Caco-2 (cell line): ENCODE measurements around the gene FAM193A. TPM values are rescaled to one million over a fixed set of nuclear protein-coding genes. Genes with fewer than 3 reads are reported as not detected.

ENCODE experiments used
- BruUV-seq: library from RNA; stranded (reverse); fragments of 400-500 nt; replicated peaks from 2 replicates; lab custom pipeline; 2021; lab: Mats Ljungman, UMichigan
- CTCF ChIA-PET: fragments of 300-600 bp; sonication (Branson Sonifier 250); formaldehyde crosslinking; loops from one replicate; lab custom pipeline; 2022; ENCODE audit warnings: antibody characterized with exemption; lab: Charles Lee
- POLR2A ChIA-PET: fragments of 300-600 bp; sonication (Branson Sonifier 250); formaldehyde crosslinking; loops from one replicate; lab custom pipeline; 2022; ENCODE audit warnings: antibody characterized with exemption; lab: Charles Lee
- DNase-seq, 2 experiments: peaks; one replicate each; pipeline versions ENCODE4 v3.0.0 to v3.0.0-alpha.2; 2020 to 2022
- H3K27me3 ChIP-seq: replicated peaks from 2 replicates; pipeline ENCODE4 v1.6.0; 2011; ENCODE audit warnings: low read length; ENCODE audit not compliant: control insufficient read depth, insufficient read depth
- H3K36me3 ChIP-seq: 2 replicates; pipeline ENCODE4 v1.5.1; 2011; ENCODE audit warnings: low read length; ENCODE audit not compliant: control insufficient read depth, insufficient read depth
- H3K4me1 ChIP-seq: fragments of 250-450 bp; sonication (Bioruptor Pico); 2 replicates; pipeline ENCODE4 v1.5.1; 2020; ENCODE audit warnings: mild to moderate bottlenecking
- H3K4me3 ChIP-seq: 2 replicates; pipeline ENCODE4 v1.5.1; 2011; ENCODE audit warnings: low read depth, mild to moderate bottlenecking, control low read depth, low read length
- H3K9me3 ChIP-seq: fragments of 250-450 bp; sonication (Bioruptor Pico); 2 replicates; pipeline ENCODE4 v1.5.1; 2020; ENCODE audit warnings: mild to moderate bottlenecking, moderate library complexity
- H3K27ac Mint-ChIP-seq: one replicate; pipeline ENCODE4 v1.8.0; 2022; ENCODE audit warnings: mixed read lengths; ENCODE audit not compliant: unreplicated experiment
- H3K27me3 Mint-ChIP-seq: one replicate; pipeline ENCODE4 v1.8.0; 2022; ENCODE audit warnings: mixed read lengths; ENCODE audit not compliant: insufficient read depth, unreplicated experiment
- H3K36me3 Mint-ChIP-seq: one replicate; pipeline ENCODE4 v1.8.0; 2022; ENCODE audit warnings: mild to moderate bottlenecking, mixed read lengths; ENCODE audit not compliant: insufficient read depth, unreplicated experiment
- H3K4me1 Mint-ChIP-seq: one replicate; pipeline ENCODE4 v1.8.0; 2022; ENCODE audit warnings: low read depth, mixed read lengths; ENCODE audit not compliant: unreplicated experiment
- H3K4me3 Mint-ChIP-seq: one replicate; pipeline ENCODE4 v1.8.0; 2022; ENCODE audit warnings: mild to moderate bottlenecking, moderate library complexity, mixed read lengths; ENCODE audit not compliant: unreplicated experiment
- H3K9me3 Mint-ChIP-seq: one replicate; pipeline ENCODE4 v1.8.0; 2022; ENCODE audit warnings: mixed read lengths; ENCODE audit not compliant: unreplicated experiment
- intact Hi-C: fragments of 100-400 bp; cut with micrococcal nuclease; formaldehyde crosslinking; loops from one replicate; pipeline ENCODE4 v1.10.0; 2022; ENCODE audit not compliant: unreplicated experiment
- total RNA-seq: library from RNA; stranded (reverse); gene quantifications from 2 replicates; pipeline ENCODE4 v1.2.3, GENCODE V29; 2022
- TF ChIP-seq, protein P1 (sequence below), 2 experiments: fragments of 200-600 bp in 1 of 2; IDR thresholded peaks; 1 replicate in 1 of 2; 2 replicates in 1 of 2; pipeline versions ENCODE4 v1.5.1 to v1.8.0; 2011 to 2022; ENCODE audit warnings: antibody characterized with exemption in 1 of 2, control low read depth in 1 of 2, inconsistent platforms in 1 of 2, low read depth in 1 of 2, low read length in 1 of 2, mild to moderate bottlenecking in 1 of 2, moderate library complexity in 1 of 2; ENCODE audit not compliant: insufficient read depth in 1 of 2, severe bottlenecking in 1 of 2, unreplicated experiment in 1 of 2

The FAM193A gene
- total RNA-seq, 1 experiment from 2014 or later: 28.7 TPM

DNA sequence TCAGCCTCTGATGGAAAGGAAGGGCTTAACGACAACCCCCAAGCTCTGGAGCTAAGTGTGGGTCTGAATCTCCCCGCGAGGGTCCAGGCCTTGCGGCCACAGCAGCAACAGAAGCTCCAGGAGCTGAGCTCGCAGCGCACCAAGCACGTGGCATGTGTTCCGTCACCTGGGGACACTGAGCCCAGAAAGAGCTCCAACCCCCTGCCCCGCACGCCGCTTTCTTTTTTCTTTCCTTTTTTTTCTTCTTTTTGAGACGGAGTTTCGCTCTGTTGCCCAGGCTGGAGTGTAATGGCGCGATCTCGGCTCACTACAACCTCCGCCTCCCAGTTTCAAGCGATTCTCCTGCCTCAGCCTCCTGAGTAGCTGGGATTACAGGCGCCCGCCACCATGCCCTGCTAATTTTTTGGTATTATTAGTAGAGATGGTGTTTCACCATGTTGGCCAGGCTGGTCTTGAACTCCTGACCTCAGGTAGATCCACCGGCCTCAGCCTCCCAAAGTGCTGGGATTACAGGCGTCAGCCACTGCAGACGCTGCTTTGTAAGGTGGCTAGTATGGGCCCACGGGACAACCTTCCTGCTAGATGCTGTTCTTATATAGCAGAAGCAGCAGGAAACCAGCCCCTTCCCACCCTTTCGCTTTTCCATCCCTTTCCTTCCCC is 220.4 kb downstream of the FAM193A start:
- ChIA-PET POLR2A (no interaction called here), CTCF (no interaction called here)
- no peak overlapping the region for H3K27ac Mint-ChIP-seq
- H3K4me1 Mint-ChIP-seq: peaks cover 15% of the 10 kb centered on the region
- H3K27me3 Mint-ChIP-seq: no peaks in the 10 kb centered on the region
- peak overlapping the region; percentile 74 for H3K4me3 Mint-ChIP-seq
- TF ChIP-seq, protein P1, sequence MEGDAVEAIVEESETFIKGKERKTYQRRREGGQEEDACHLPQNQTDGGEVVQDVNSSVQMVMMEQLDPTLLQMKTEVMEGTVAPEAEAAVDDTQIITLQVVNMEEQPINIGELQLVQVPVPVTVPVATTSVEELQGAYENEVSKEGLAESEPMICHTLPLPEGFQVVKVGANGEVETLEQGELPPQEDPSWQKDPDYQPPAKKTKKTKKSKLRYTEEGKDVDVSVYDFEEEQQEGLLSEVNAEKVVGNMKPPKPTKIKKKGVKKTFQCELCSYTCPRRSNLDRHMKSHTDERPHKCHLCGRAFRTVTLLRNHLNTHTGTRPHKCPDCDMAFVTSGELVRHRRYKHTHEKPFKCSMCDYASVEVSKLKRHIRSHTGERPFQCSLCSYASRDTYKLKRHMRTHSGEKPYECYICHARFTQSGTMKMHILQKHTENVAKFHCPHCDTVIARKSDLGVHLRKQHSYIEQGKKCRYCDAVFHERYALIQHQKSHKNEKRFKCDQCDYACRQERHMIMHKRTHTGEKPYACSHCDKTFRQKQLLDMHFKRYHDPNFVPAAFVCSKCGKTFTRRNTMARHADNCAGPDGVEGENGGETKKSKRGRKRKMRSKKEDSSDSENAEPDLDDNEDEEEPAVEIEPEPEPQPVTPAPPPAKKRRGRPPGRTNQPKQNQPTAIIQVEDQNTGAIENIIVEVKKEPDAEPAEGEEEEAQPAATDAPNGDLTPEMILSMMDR (IDR thresholded peaks at IDR 0.05; ENCODE audit: insufficient read depth in 1 of 2, low read depth in 1 of 2, low read length in 1 of 2, severe bottlenecking in 1 of 2, unreplicated experiment in 1 of 2): no peak
- Histone ChIP-seq H3K4me3 (0 out of 2 replicates have a peak overlapping the region, but pooled peaks have one; percentile 17), H3K9me3 (no peaks in the 10 kb centered on the region), H3K4me1 (peaks cover 26% of the 10 kb centered on the region), H3K27me3 (no peaks in the 10 kb centered on the region), H3K36me3 (no peaks in the 10 kb centered on the region)
- intact Hi-C loops: loop anchor here (1.0 kb wide), 1 partner anchor 35 kb away; no protein-coding TSS in a partner anchor
- DNase-seq: no peak
- H3K9me3 Mint-ChIP-seq: no peaks in the 10 kb centered on the region
- no TSS peak for BruUV-seq
- no peaks in the 10 kb centered on the region for H3K36me3 Mint-ChIP-seq

DNA sequence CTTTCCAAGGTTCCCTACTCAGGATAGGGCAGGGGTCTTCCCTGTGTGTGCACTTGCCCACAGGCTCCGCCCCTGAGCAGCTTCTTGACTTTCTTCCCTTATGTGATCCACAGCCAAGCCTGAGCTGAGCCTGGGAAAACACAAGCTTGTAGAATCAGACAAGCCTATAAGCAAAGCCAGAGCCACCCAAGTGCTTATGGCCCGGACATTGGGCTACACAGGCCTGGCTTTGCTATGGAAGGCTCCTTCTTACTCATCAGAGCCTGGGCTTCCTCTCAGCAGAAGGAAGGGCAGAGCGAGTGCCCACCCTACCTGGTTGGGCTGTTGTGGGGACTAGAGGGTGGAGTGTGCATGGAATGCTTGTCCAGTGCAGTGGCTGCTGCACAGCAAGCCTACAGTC is 221.0 kb downstream of the FAM193A start:
- TF ChIP-seq, protein P1 (IDR thresholded peaks at IDR 0.05; ENCODE audit: insufficient read depth in 1 of 2, low read depth in 1 of 2, low read length in 1 of 2, severe bottlenecking in 1 of 2, unreplicated experiment in 1 of 2): no peak
- Mint-ChIP-seq H3K4me3 (no peak overlapping the region), H3K9me3 (no peaks in the 10 kb centered on the region), H3K27me3 (no peaks in the 10 kb centered on the region), H3K27ac (no peak overlapping the region), H3K36me3 (no peaks in the 10 kb centered on the region), H3K4me1 (peaks cover 15% of the 10 kb centered on the region)
- DNase-seq: no peak
- ChIA-PET POLR2A (no interaction called here), CTCF (no interaction called here)
- Histone ChIP-seq H3K4me1 (peaks cover 30% of the 10 kb centered on the region), H3K9me3 (no peaks in the 10 kb centered on the region), H3K4me3 (no peak overlapping the region), H3K27me3 (no peaks in the 10 kb centered on the region), H3K36me3 (no peaks in the 10 kb centered on the region)
- intact Hi-C loops: no loop called here
- no TSS peak for BruUV-seq

DNA sequence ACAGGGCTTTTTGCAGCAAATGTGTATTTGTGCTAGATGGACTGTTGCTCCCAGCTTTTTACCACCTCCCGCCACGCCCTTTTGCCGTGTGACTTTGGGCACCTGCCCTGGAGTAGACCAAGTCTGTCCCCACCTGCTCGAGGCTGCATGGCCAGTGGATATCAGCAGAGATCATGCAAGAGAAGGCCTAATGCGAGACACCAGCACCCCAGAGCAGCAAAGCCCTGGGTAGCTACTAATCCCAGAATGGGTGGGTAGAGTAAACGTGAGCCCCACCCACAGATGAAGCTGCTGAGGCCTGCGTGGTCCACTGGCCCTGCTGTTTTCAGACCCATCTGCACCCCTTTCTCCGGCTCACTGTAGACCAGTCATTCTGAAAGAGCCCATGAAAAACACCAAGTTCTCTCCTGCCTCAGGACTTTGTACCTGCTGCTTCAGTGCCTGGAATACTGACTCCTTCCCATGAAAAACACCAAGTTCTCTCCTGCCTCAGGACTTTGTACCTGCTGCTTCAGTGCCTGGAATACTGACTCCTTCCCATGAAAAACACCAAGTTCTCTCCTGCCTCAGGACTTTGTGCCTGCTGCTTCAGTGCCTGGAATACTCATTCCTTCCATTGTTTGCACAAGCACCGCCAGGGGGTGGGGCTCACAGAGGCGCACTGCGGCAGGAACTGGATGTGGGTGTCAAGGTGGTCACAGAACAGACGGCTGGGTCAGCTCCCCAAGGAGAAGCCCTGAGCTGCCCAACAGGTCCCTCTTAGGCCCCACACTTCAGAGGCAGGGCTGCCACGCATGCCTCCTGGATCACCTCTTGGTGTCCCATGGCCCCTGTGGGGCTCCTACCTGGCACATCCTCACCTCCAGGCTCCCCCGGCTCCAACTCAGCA is 224.8 kb downstream of the FAM193A start:
- H3K4me3 ChIP-seq: no peak overlapping the region
- CTCF ChIA-PET: no interaction called here
- H3K27me3 ChIP-seq: no peaks in the 10 kb centered on the region
- TF ChIP-seq, protein P1 (IDR thresholded peaks at IDR 0.05; ENCODE audit: insufficient read depth in 1 of 2, low read depth in 1 of 2, low read length in 1 of 2, severe bottlenecking in 1 of 2, unreplicated experiment in 1 of 2): peak in 1 of 2 experiments; percentile 10
- no peaks in the 10 kb centered on the region for H3K9me3 ChIP-seq
- BruUV-seq: no TSS peak
- H3K4me1 Mint-ChIP-seq: peaks cover 7% of the 10 kb centered on the region
- no peaks in the 10 kb centered on the region for H3K9me3 Mint-ChIP-seq
- H3K4me3 Mint-ChIP-seq: no peak overlapping the region
- intact Hi-C loops: no loop called here
- H3K4me1 ChIP-seq: peaks cover 22% of the 10 kb centered on the region
- peak overlapping the region; percentile 63 for H3K27ac Mint-ChIP-seq
- no peaks in the 10 kb centered on the region for H3K36me3 Mint-ChIP-seq
- H3K27me3 Mint-ChIP-seq: no peaks in the 10 kb centered on the region
- peak; percentile 42 to 79 for DNase-seq
- no peaks in the 10 kb centered on the region for H3K36me3 ChIP-seq
- POLR2A ChIA-PET: no interaction called here
